HEK293T (cell line): ENCODE data around the gene SLC6A12.

Experiments
- ELF4 ChIP-seq: fragments of 450-650 bp; IDR thresholded peaks from 2 replicates; pipeline ENCODE4 v1.6.1; 2017; ENCODE audit warnings: antibody characterized with exemption
- FOXA1 ChIP-seq: fragments of 450-650 bp; IDR thresholded peaks from 2 replicates; pipeline ENCODE4 v1.6.1; 2016; ENCODE audit warnings: mild to moderate bottlenecking
- FOXM1 ChIP-seq: fragments of 450-650 bp; IDR thresholded peaks from 2 replicates; pipeline ENCODE4 v1.6.1; 2017; ENCODE audit warnings: mild to moderate bottlenecking, borderline replicate concordance
- LEF1 ChIP-seq: fragments of 450-650 bp; IDR thresholded peaks from 2 replicates; pipeline ENCODE4 v1.6.1; 2017; ENCODE audit warnings: mild to moderate bottlenecking, borderline replicate concordance
- SP1 ChIP-seq: fragments of 450-650 bp; IDR thresholded peaks from 2 replicates; pipeline ENCODE4 v1.6.1; 2017
- SUZ12 ChIP-seq: fragments of 450-650 bp; IDR thresholded peaks from 2 replicates; pipeline ENCODE4 v1.6.1; 2016; ENCODE audit warnings: mild to moderate bottlenecking
- TARDBP ChIP-seq: fragments of 450-650 bp; IDR thresholded peaks from 2 replicates; pipeline ENCODE4 v1.6.1; 2016
- TF ChIP-seq, protein P1 (sequence below): fragments of 450-650 bp; IDR thresholded peaks from 2 replicates; pipeline ENCODE4 v1.6.1; 2016

DNA sequence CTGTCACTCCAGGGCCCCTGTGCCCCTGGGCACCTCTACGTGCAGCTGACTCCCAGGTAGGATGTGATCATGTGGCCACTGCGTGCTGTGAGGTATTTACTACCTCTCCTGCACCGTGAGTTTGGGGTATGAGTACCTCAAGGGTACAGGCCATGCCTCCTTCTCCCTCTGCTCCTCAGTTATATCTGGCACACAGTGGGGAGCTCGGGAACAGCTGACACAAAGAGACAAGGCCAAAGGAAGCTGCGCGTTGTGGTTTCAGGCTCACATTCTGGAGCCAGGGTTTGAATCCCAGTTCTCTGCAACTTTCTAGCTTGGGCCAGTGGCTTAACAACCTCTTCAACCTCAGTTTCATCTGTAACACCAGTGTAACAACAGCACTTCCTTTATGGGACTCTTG lies 7.8 kb upstream of the SLC6A12 start:
- TF ChIP-seq ELF4 = no peak
- no peak for TF ChIP-seq TARDBP
- TF ChIP-seq, protein P1, sequence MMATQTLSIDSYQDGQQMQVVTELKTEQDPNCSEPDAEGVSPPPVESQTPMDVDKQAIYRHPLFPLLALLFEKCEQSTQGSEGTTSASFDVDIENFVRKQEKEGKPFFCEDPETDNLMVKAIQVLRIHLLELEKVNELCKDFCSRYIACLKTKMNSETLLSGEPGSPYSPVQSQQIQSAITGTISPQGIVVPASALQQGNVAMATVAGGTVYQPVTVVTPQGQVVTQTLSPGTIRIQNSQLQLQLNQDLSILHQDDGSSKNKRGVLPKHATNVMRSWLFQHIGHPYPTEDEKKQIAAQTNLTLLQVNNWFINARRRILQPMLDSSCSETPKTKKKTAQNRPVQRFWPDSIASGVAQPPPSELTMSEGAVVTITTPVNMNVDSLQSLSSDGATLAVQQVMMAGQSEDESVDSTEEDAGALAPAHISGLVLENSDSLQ = no peak
- TF ChIP-seq SP1 = no peak
- TF ChIP-seq FOXM1 = no peak
- no peak for TF ChIP-seq SUZ12
- no peak for TF ChIP-seq FOXA1
- TF ChIP-seq LEF1 = no peak
